ENCODE data around the gene DYTN. TPM values are rescaled to one million over a fixed set of nuclear protein-coding genes. Genes with fewer than 3 reads are reported as not detected.

DYTN gene
- total and polyA plus RNA-seq, 9 donors, result not detected

- TF ChIP-seq CTCF (IDR thresholded peaks at IDR 0.05) (peak in 2 of 3 donors; percentile 25 to 50), EP300 (IDR thresholded peaks at IDR 0.05) (no peak)
- Histone ChIP-seq H3K36me3 (no peaks in the 10 kb centered on the region), H3K9me3 (no peaks in the 10 kb centered on the region), H3K4me3 (no peak overlapping the region), H3K27ac (no peak overlapping the region), H3K27me3 (no peaks in the 10 kb centered on the region), H3K4me1 (ENCODE audit: insufficient read depth) (no peaks in the 10 kb centered on the region)
- WGBS, 3 donors, result 29 to 34% (median 31%) methylated on average over 5 of the region's 5 CpGs
- DNase-seq, result peak in 1 of 5 donors; percentile 23
- intact Hi-C loops (cut with DNase I), result loop anchor here (5.0 to 10.0 kb wide), 2 partner anchors 779 to 781 kb away; no protein-coding TSS in a partner anchor
Measured at GRCh38 chr2:206693399-206694137, 24.6 kb downstream of the DYTN start.

- TF ChIP-seq POLR2A (IDR thresholded peaks at IDR 0.05), result no peak
- TF ChIP-seq EP300 (IDR thresholded peaks at IDR 0.05), result no peak
- TF ChIP-seq CTCF (IDR thresholded peaks at IDR 0.05), result no peak
- no peaks in the 10 kb centered on the region for H3K36me3 ChIP-seq
- no peak overlapping the region for H3K4me3 ChIP-seq
- no peaks in the 10 kb centered on the region for H3K4me1 ChIP-seq (ENCODE audit: insufficient read depth)
- H3K27me3 ChIP-seq, result no peaks in the 10 kb centered on the region
- no peak overlapping the region for H3K27ac ChIP-seq
- WGBS, 3 donors, result 76 to 82% (median 82%) methylated on average over 7 of the region's 7 CpGs
- no peaks in the 10 kb centered on the region for H3K9me3 ChIP-seq
- intact Hi-C loops (cut with DNase I), result loop anchor here (5.0 to 10.0 kb wide), 2 partner anchors 779 to 782 kb away; no protein-coding TSS in a partner anchor
- no peak for DNase-seq
Measured at GRCh38 chr2:206692971-206693370, 25.2 kb downstream of the DYTN start.

- intact Hi-C loops (cut with DNase I), result no loop called here
- Histone ChIP-seq H3K4me3 (no peak overlapping the region), H3K4me1 (ENCODE audit: insufficient read depth) (no peaks in the 10 kb centered on the region), H3K9me3 (no peaks in the 10 kb centered on the region), H3K27ac (no peak overlapping the region), H3K36me3 (no peaks in the 10 kb centered on the region), H3K27me3 (no peaks in the 10 kb centered on the region)
- no peak for DNase-seq
- WGBS, 3 donors, result 4 to 22% (median 17%) methylated on average over 1 of the region's 1 CpG
- TF ChIP-seq CTCF (IDR thresholded peaks at IDR 0.05) (no peak), POLR2A (IDR thresholded peaks at IDR 0.05) (no peak), EP300 (IDR thresholded peaks at IDR 0.05) (no peak)
Measured at GRCh38 chr2:206688990-206689389, 29.2 kb downstream of the DYTN start.

GRCh38 chr2:206688453-206688852, 29.7 kb downstream of the DYTN start:
- Histone ChIP-seq H3K36me3 (no peaks in the 10 kb centered on the region), H3K9me3 (no peaks in the 10 kb centered on the region), H3K27ac (no peak overlapping the region), H3K4me3 (no peak overlapping the region), H3K27me3 (no peaks in the 10 kb centered on the region), H3K4me1 (ENCODE audit: insufficient read depth) (no peaks in the 10 kb centered on the region)
- intact Hi-C loops (cut with DNase I), result no loop called here
- TF ChIP-seq EP300 (IDR thresholded peaks at IDR 0.05), result no peak
- TF ChIP-seq POLR2A (IDR thresholded peaks at IDR 0.05), result no peak
- TF ChIP-seq CTCF (IDR thresholded peaks at IDR 0.05), result no peak
- WGBS, 3 donors, result 51 to 67% (median 52%) methylated on average over 2 of the region's 2 CpGs
- DNase-seq, result no peak
